GM19238 (cell line): ENCODE results near the gene ARPP19.
A peak's percentile ranks its signal among the peaks of the same experiment; 100 is the strongest.
"Not testable (repeated sequence)": the region's sequence is repeated elsewhere in the genome, so short reads cannot be mapped to it uniquely, and the experiment has no call there.

ENCODE experiments used
- DNase-seq: peaks from one replicate; pipeline ENCODE4 v3.0.0; 2011; ENCODE audit warnings: low spot score; ENCODE audit not compliant: insufficient read length

The ARPP19 gene, protein sequence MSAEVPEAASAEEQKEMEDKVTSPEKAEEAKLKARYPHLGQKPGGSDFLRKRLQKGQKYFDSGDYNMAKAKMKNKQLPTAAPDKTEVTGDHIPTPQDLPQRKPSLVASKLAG

DNA sequence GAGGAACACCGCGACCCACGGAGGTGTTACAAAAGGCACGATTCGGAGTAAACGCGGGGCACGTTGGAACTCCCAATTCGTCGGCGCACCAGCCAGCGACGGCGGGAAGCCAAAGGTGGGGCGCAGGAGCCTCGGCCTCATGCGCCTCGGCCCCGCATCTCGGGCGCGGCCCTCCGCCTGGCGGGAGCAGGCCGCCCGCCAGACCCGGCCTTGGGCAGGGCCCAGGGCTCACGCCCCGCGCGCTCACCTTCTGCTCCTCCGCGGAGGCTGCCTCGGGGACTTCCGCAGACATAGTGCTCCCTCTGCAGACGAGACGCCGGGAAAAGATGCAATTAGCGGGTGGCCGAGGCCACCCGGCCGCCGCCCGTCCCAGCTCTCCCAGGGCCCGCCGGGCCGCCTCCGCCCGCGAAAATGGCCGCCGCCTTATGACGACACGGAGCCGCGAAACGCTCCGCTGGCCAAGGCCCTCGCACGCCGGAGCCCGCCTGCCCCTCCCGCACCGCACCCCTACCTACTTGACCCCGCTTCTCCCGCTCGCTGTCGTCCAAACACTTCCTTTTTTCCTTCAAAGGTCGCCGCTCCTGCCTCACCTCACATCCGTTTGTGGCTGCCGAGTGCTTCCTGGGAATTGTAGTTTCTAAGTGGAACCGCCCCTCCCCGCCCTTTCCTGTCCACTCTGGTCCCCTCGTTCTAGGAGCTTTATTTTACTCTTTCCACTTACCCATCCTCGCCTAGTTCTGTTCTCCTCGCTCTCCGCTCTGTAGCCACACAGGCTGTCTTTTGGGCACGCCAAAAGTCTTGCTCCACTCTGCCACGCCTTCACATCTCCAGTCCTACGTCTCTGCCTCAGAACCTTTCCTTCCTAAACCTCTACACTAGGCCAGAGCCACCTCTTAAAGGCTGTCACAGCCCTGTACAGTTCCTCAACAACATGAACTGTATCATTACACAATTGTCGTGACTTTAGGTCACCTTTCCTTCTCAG, at the start of gene ARPP19:
Gene ARPP19, minus strand, starts transcription at position 430 of the 985 bp plus-strand sequence. Its CDS starts 138 bp downstream, at position 292.
- peak; percentile 80 for DNase-seq

DNA sequence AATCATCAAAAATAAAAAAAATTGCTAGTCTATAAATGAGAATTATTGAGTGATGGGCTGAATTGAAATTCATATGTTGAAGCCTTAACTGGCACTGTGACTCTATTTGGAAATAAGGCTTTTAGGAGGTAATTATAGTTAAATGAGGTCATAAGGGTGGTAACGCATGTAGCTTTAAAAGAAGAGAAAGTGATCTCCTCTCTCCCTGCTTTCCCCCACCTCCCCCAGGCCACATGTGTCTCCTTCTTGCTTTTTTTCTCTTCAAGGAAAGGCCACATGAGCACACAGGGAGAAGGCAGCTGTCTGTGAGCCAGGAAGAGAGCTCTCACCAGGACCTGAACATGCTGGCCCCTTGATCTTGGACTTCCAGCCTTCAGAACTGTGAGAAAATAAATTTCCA, 48.2 kb upstream of the ARPP19 start:
- no peak for DNase-seq

DNA sequence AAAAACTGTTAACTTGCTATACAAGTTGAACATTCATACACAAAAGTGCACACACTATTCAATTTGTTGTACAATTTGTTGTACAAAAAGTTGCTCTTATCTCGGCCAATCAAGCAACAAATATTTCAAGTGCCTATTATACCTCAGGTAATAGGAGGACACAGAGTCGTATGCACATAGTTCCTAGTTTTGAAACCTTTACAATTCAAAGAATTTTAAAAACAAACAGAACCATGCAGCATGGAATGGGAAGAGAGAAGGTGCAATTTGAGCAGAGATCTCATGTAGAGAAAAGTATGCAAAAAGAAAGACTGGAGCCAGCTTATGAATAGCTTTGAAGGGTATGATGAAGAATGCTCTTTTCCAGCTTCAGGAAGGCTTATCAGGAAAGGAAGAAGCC, 46.5 kb upstream of the ARPP19 start:
- DNase-seq, result no peak

DNA sequence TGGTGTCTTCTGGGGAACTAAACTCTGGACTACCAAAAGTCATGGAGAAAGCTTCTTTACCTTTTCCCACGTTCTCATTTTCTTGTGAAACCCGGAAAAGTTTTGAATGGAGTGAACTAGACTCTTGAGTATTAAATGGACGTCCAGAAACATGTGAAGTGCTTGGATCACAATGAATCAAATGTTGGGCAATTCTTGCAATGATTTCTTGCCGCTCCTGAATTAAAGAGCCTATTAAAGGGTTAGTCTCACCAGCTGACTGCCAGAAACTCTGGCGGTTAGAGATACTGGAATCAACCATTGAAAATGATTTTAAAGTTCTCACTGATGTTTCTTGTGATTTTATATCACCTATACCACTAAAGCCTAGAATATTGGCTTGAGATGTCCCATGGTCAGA, 40.8 kb upstream of the ARPP19 start:
- no peak for DNase-seq

DNA sequence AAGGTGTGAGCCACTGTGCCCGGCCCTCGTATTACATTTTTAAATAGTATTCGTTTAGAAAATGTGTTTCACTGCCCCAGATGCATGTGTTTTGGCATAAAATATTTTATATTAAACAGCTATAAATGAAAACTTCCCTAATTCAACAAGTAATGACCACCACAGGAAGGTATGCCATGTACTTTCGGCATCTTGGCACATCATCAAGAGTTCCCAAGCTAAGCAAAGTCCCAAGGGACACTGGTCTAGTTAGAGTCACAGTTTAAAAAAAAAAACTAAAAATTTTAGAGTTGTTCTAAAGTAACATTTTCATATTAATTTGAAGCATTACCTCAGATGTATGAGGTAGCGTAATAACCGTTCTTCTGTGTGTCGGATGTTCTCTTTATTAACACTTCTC, 15.6 kb upstream of the ARPP19 start:
- no peak for DNase-seq

DNA sequence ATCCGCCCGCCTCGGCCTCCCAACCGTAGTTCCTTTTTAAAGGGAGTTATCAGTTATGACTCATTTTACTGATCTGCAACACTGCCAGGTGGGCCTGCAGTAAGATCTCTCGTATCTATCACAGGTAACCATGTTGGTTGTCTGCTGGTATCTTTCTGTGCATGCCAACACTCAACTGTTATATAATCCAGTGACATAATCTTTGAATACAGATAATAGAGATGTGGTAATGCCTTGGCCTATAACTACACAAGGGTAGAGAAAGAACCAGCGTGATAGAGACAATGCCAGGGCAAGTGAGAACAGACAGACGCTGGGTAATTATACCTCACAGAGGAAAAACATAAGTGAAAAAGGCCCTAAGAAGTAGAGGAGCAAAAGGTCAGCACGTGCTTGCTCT, 11.0 kb upstream of the ARPP19 start:
- DNase-seq, result no peak

DNA sequence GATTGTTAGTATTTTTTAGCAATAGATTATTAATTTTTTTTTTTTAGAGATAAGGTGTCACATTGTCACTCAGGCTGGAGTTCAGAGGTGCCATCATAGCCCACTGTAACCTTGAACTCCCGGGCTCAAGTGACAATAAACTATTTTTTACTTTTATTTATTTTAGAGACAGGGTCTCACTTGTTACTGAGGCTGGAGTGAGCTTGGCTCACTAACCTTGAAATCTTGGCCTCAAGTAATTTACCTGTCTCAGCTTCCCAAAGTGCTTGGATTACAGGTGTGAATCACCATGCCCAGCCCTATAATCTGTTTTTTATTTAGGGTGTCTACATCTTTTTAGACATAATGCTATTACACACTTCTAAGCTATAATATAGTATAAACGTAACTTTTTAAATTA, 7.9 kb upstream of the ARPP19 start:
- DNase-seq, result no peak

DNA sequence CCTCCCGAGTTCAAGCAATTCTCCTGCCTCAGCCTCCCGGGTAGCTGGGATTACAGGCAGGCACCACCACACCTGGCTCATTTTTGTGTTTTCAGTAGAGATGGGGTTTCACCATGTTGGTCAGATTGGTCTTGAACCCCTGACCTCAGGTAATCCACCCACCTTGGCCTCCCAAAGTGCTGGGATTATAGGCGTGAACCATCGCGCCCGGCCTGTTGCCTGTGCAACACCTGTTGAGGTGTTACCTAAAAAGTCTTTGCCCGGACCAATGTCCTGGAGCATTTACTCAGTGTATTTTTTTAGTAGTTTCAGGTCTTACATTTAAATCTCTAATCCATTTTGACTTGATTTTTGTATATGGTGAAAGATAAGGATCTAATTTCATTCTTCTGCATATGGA, 6.7 kb upstream of the ARPP19 start:
- DNase-seq, result not testable (repeated sequence)

DNA sequence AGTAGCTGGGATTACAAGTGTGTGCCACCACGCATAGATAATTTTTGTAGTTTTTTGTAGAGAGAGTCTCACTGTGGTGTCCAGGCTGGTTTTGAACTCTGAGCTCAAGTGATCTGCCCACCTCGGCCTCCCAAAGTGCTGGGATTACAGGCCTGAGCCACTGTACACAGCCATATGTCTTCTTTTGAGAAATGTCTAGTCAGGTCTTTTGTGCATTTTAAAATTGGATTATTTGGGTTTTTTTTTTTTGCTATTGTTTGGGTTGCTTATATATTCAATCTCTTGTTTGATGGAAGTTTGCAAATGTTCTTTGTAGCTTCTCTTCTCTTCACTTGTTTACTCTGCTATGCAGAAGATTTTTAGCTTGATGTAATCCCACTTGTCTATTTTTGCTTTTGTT, 6.2 kb upstream of the ARPP19 start:
- no peak for DNase-seq

DNA sequence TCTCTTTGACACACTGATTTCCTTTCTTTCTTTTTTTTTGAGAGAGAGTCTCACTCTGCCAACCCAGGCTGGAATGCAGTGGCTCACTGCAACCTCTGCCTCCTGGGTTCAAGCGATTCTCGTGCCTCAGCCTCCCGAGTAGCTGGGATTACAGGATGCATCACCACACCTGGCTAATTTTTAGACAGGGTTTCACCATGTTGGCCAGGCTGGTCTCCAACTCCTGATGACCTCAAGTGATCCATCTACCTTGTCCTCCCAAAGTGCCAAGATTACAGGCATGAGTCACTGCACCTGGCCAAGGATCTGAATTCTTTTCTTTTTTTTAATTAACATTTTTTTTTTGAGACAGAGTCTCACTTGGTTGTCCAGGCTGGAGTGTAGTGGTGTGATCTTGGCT, 5.8 kb upstream of the ARPP19 start:
- DNase-seq, result not testable (repeated sequence)

DNA sequence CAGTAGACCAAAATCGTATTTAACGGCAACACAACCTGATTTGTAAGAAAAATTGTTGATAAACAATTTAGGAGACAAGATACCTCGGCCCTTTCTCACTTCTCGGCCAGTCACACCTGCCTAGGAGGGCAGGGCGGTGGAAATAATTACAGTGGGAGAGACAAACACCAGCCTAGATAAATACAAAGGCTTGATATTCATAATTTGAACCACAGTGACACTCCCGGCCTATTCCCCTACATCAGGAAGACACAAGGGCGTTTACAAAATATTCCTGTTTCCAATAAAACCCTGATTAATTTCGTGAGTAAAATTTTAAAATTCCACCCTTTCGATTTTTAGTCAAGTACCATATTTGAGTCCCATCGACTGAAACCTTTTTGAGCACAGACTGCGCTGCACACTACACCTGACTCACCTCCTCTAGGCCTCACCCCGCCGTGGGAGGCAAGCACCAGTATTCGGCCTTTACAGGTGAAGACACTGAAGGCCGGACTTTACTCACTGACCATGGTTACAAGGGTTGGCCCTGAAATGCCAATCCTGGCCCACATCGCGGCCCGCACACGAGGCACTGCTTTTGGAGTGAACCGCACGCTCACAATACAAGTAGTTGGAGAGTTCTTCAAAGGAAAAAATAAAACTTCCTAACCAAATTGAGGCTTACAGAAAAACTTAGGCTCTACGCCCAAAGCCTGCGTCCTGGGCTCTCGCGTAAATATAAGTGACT, 794 bp downstream of the ARPP19 start:
- DNase-seq, result no peak

DNA sequence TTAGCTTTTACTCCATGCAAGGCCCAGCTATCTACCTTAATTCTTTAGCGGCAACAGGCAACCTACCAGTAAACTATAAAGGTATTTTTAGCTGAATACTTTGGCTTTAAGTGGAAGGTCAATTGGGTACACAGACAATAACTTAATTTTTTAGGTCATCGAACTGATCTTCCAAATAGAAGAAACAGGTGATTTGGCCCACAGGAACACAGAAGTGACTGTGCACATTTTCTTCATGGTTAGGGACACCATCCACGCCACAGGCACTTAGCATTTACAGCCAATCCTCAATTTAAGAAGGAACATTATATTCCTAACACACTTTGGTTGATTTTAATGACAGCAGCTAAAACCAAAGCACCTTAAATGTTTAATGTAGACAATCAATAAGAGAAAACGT, 1.9 kb downstream of the ARPP19 start:
- DNase-seq, result no peak

DNA sequence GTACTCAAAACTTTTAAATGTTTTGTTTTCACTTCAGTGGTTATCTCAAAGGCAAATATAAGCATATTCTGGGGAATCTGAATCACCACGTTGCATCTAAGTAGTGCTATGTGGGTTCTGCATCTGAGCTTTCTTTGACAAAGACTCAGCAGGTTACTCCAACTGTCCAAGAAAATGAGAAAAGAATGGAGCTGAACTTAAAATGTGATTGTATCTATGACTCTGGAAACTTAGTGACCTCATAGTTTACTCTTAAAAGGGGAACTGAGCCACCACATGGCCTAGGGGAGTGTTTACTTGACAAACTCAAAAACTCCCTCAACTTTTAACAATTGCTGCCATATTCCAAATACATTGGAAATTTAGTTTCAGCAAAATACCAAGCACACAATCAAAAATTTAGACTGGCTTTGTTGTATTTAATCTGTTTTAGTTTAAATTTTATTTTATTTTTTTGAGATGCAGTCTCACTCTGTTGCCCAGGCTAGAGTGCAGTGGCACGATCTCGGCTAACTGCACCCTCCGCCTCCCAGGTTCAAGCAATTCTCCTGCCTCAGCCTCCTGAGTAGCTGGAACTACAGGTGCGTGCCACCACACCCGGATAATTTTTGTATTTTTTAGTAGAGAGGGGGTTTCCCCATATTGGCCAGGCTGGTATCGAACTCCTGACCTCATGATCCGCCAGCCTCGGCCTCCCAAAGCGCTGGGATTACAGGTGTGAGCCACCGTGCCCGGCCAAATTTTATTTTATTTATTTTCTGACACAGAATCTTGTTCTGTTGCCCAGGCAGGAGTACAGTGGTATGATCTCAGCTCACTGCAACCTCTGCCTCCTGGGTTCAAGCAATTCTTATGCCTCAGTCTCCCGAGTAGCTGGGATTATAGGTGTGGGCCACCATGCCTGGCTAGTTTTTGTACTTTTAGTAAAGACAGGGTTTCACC, 3.1 kb downstream of the ARPP19 start:
- peak; percentile 18 for DNase-seq

DNA sequence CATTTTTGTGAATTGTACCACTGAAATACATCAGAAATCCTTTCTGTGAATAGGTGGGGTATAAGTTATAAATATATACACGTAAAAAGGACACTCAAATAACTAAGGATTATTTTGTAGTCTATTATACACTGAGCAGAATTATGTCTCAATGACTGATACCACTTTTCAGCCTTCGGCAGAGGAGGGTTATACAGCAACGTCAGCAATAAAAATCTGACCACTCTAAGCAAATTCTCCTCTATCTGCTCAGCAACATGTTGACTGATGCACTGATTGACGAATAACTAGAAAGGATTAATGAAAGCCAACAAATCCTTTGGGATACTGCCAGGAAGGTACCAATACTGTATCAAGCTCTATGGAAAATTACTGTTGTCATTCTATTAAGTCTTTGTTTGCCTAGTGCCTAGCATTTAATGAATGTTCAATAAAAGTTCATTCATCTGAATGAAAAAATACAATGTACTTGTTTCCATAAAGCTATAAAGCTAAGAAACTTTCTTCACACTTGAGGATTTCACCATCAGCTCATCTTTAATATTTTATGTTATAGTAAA, 5.2 kb downstream of the ARPP19 start:
- DNase-seq, result no peak

DNA sequence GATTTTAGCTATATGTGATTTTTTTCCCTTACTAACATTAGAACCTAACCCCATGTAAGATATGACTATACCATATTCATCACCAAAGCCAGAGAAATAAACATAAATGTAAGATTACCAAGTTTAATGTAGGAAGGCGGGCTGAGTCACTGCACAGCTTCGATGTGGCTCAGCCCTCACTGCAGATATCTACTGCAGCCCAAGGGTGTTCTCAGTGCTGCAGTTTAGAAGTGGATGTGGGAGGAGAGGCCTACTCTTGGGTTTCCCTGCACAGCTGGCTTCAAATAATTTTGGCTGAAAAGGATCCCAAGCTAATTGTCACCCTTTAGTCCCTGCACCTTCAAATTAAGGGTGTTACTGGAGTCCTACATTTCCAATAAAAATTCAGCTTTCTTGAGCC, 9.3 kb downstream of the ARPP19 start:
- no peak for DNase-seq

DNA sequence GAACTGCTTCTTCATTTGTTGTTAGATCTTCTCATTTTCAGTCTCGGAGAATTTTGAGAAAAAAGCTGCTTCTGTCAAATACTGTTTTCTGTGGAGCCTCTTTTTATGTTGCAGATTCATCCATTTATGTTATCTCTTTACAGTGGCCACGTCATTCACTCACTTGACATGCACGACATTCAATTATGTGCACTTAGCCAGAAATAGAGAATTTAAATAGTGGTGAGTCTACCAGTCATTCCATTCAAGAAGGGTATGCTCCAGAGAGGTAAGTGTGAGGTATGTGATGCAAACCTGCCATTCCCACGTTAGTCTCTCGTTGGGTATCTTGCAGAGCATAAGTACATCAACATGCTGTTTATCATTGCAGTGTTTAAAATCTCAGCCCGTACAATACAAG, 9.8 kb downstream of the ARPP19 start:
- DNase-seq, result no peak

DNA sequence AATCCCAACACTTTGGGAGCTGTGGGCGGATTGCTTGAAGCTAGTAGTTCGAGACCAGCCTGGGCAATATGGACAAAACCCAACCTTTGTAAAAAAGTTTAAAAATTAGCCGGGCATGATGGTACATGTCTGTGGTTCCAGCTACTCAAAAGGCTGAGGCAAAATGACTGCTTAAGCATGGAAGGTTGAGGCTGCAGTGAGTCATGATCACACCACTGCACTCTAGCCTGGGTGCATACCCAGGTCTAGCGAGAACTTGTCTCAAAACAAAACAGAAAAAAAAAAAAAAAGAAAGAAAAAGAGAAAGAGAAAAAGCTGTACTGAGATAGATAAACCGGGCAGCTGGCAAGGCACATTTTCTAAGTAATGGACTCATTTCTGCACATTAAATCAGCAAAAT, 10.6 kb downstream of the ARPP19 start:
- no peak for DNase-seq

DNA sequence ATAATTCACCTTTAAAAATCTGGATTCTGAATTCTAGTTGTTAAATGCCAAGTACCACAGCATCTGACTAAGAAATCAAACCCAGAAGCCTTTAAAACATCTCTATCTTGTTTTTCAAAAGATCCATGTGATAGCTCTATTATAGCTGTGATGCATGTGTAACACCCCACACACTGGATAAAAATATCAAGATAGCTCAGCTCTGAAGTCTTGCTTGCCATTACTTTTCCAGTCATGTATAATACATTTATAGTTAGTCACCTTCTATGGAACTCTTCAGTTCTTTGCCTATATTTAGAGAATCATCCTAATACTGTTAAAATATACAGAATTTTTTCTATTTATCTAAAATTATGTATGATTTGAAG, 11.6 kb downstream of the ARPP19 start:
- DNase-seq, result no peak

DNA sequence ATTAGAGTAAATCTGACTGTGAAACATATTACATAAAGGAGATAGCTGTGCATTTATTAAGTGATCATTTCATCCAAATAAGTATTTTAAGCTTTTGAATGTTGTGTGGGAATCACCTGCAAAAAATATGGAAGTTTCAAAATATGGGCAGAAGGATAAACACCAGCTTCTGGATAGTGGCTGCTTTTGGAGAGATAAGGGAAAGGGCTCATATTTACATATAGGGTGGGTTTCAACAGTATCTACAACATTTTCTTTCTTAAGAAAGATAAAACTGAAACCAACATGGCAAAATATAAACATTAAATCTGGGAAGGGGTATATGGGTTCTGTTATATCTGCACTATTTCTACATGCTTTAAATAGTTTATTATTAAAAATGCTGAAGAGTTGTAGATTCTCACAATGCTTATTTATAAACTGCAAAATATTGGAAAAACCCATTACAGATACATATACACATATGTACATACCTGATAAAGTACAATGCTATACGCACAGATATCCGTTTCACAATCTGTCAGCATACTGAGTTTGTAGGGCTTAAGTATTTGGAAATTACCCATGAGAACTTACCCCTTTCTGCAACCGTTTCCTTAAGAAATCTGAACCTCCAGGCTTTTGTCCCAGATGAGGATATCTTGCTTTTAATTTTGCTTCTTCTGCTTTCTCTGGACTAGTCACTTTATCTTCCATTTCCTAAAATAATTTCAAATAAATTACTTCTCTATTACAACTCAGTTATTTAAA, 12.1 kb downstream of the ARPP19 start:
- no peak for DNase-seq

DNA sequence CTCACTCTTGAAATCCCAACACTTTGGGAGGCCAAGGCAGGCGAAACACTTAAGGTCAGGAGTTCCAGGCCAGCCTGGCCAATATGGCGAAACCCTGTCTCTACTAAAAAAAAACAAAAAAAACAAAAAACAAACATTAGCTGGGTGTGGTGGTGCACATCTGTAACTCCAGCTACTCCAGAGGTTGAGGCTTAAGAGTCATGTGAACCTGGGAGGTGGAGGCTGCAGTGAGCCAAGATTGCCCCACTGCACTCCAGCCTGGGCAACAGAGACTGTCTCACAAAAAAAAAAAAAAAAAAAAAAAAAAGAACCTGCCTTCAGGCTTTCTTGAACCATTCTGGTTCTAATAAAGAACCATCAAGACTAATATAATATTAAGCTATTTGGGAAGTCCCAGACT, 16.5 kb downstream of the ARPP19 start:
- DNase-seq, result no peak
